ENCODE data around the gene BEAN1.

- TF ChIP-seq, protein P1, sequence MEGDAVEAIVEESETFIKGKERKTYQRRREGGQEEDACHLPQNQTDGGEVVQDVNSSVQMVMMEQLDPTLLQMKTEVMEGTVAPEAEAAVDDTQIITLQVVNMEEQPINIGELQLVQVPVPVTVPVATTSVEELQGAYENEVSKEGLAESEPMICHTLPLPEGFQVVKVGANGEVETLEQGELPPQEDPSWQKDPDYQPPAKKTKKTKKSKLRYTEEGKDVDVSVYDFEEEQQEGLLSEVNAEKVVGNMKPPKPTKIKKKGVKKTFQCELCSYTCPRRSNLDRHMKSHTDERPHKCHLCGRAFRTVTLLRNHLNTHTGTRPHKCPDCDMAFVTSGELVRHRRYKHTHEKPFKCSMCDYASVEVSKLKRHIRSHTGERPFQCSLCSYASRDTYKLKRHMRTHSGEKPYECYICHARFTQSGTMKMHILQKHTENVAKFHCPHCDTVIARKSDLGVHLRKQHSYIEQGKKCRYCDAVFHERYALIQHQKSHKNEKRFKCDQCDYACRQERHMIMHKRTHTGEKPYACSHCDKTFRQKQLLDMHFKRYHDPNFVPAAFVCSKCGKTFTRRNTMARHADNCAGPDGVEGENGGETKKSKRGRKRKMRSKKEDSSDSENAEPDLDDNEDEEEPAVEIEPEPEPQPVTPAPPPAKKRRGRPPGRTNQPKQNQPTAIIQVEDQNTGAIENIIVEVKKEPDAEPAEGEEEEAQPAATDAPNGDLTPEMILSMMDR (IDR thresholded peaks at IDR 0.05), result no peak
- TF ChIP-seq POLR2AphosphoS5 (IDR thresholded peaks at IDR 0.05), result no peak
These were observed 31.8 kb downstream of the BEAN1 start for GRCh38 chr16:66458853-66459252.
